ENCODE data around the gene SLC29A4.
A peak's percentile ranks its signal among the peaks of the same experiment; 100 is the strongest.
"Not testable (repeated sequence)": the region's sequence is repeated elsewhere in the genome, so short reads cannot be mapped to it uniquely, and the experiment has no call there.

Gene SLC29A4

GRCh38 chr7:5274985-5275431 lies 7.7 kb upstream of the SLC29A4 start:
- not testable (repeated sequence) for DNase-seq

- DNase-seq = not testable (repeated sequence)
These were observed 7.2 kb upstream of the SLC29A4 start for GRCh38 chr7:5275510-5275909.

GRCh38 chr7:5276123-5276522 lies 6.6 kb upstream of the SLC29A4 start:
- not testable (repeated sequence) for DNase-seq

GRCh38 chr7:5276611-5277010 lies 6.1 kb upstream of the SLC29A4 start:
- no peak for DNase-seq

GRCh38 chr7:5278766-5279165 lies 4.0 kb upstream of the SLC29A4 start:
- no peak for DNase-seq

GRCh38 chr7:5279734-5280133 lies 3.0 kb upstream of the SLC29A4 start:
- DNase-seq = no peak

GRCh38 chr7:5281598-5282500 lies 894 bp upstream of the SLC29A4 start:
- not testable (repeated sequence) for DNase-seq

- no peak for DNase-seq
These were observed 919 bp downstream of the SLC29A4 start for GRCh38 chr7:5283421-5284303.

GRCh38 chr7:5284304-5285281 lies 1.9 kb downstream of the SLC29A4 start:
- peak; percentile 52 for DNase-seq

- no peak for DNase-seq
These were observed 4.2 kb downstream of the SLC29A4 start for GRCh38 chr7:5286933-5287332.

GRCh38 chr7:5287373-5287772 lies 4.6 kb downstream of the SLC29A4 start:
- DNase-seq = not testable (repeated sequence)

- no peak for DNase-seq
These were observed 5.1 kb downstream of the SLC29A4 start for GRCh38 chr7:5287802-5288201.

GRCh38 chr7:5288560-5288959 lies 5.8 kb downstream of the SLC29A4 start:
- not testable (repeated sequence) for DNase-seq

- DNase-seq = no peak
These were observed 6.6 kb downstream of the SLC29A4 start for GRCh38 chr7:5289355-5289754.

GRCh38 chr7:5291301-5291700 lies 8.6 kb downstream of the SLC29A4 start:
- DNase-seq = no peak

- not testable (repeated sequence) for DNase-seq
These were observed 9.1 kb downstream of the SLC29A4 start for GRCh38 chr7:5291711-5292335.

GRCh38 chr7:5294169-5294987 lies 11.6 kb downstream of the SLC29A4 start:
- no peak for DNase-seq

GRCh38 chr7:5295039-5296014 lies 12.6 kb downstream of the SLC29A4 start:
- DNase-seq = no peak

- peak; percentile 9 for DNase-seq
These were observed 13.4 kb downstream of the SLC29A4 start for GRCh38 chr7:5296015-5296610.
